Mucosa of descending colon (tissue), 3 donors: ENCODE data around the gene SYNGAP1. TPM values are rescaled to one million over a fixed set of nuclear protein-coding genes. Genes with fewer than 3 reads are reported as not detected.
A peak's percentile ranks its signal among the peaks of the same experiment; 100 is the strongest.

ENCODE experiments used
- ATAC-seq: fragments of 200-7000 bp; cut with Tn5 transposase; one replicate; pipeline ENCODE4 v1.9.1; 2020; ENCODE audit warnings: mild to moderate bottlenecking, moderate library complexity
- DNase-seq, 3 donors: peaks; one replicate each; pipeline ENCODE4 v3.0.0-alpha.2; 2020
- H3K36me3 ChIP-seq: fragments of 200-600 bp; one replicate; pipeline ENCODE4 v1.8.0; 2021; ENCODE audit warnings: low read depth, mild to moderate bottlenecking
- H3K4me1 ChIP-seq: fragments of 200-600 bp; one replicate; pipeline ENCODE4 v1.8.0; 2021; ENCODE audit warnings: low read depth, mild to moderate bottlenecking
- H3K4me3 ChIP-seq: fragments of 200-600 bp; one replicate; pipeline ENCODE4 v1.8.0; 2021; ENCODE audit warnings: mild to moderate bottlenecking
- H3K9me3 ChIP-seq: fragments of 200-600 bp; one replicate; pipeline ENCODE4 v1.8.0; 2021; ENCODE audit warnings: mild to moderate bottlenecking
- intact Hi-C, 2 donors: fragments of 100-400 bp; cut with DNase I in 1 of 2; cut with micrococcal nuclease in 1 of 2; formaldehyde crosslinking; loops; one replicate each; pipeline versions ENCODE4 v1.11.0 to v1.11.1; 2022; cut with DNase I, micrococcal nuclease
- total RNA-seq, 3 donors: library from RNA; stranded (reverse); fragmentation: NEBNext Ultra II Directional in 2 of 3; extraction: Animal tissue kit (Norgen Biotek cat#: 25700) in 2 of 3; gene quantifications; one replicate each; pipeline versions ENCODE4 v1.2.1 to v1.2.4, GENCODE V29; 2021 to 2023
- TF ChIP-seq, protein P1 (sequence below): fragments of 200-600 bp; IDR thresholded peaks from one replicate; pipeline ENCODE4 v1.8.0; 2022; ENCODE audit warnings: antibody characterized with exemption, mild to moderate bottlenecking
- donor health status: DM: no; HTN: no; CAD: no; lungs with moderate emphysema.
- donor health status: DM: no; HTN: no; CAD: no.
- donor health status: DM: no; HTN: yes; CAD: no.

The SYNGAP1 gene
- total RNA-seq, 3 donors from 2014 or later: 8.1 to 39.8 (median 8.8) TPM

- Histone ChIP-seq H3K4me1 (peaks cover 31% of the 10 kb centered on the region), H3K36me3 (peaks cover 5% of the 10 kb centered on the region), H3K4me3 (no peak overlapping the region), H3K9me3 (no peaks in the 10 kb centered on the region)
- ATAC-seq: no peak
- TF ChIP-seq, protein P1, sequence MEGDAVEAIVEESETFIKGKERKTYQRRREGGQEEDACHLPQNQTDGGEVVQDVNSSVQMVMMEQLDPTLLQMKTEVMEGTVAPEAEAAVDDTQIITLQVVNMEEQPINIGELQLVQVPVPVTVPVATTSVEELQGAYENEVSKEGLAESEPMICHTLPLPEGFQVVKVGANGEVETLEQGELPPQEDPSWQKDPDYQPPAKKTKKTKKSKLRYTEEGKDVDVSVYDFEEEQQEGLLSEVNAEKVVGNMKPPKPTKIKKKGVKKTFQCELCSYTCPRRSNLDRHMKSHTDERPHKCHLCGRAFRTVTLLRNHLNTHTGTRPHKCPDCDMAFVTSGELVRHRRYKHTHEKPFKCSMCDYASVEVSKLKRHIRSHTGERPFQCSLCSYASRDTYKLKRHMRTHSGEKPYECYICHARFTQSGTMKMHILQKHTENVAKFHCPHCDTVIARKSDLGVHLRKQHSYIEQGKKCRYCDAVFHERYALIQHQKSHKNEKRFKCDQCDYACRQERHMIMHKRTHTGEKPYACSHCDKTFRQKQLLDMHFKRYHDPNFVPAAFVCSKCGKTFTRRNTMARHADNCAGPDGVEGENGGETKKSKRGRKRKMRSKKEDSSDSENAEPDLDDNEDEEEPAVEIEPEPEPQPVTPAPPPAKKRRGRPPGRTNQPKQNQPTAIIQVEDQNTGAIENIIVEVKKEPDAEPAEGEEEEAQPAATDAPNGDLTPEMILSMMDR: no peak
- intact Hi-C loops: no loop called here
- no peak for DNase-seq
Measured at GRCh38 chr6:33413241-33414120, 6.4 kb upstream of the SYNGAP1 start.

DNA sequence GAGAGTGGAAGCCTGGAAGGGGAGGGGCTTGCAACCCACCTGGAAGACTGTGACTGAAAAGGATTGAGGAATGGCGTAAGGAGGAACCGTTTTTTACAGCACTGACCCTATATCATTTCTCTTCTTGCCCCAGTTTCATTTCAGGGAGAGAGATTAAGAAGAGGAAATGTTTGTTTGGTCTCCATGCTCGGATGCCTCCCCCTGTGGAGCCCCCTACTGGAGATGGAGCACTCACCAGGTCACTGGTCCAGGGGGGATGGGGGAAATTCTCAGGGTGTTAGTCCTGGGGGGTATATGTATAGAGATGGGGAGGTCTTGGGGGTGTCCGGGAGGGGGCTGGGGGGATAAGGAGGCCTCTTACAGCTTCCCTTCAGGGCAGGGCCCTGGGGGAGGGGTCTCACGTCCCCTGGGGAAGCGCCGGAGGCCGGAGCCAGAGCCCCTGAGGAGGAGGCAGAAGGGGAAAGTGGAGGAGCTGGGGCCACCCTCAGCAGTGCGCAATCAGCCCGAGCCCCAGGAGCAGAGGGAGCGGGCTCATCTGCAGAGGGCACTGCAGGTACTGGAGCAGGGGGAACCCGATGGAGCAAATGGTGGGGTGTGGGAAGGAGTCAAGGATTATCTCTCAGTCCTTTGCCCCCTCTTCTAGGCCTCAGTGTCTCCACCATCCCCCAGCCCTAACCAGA lies 5.1 kb upstream of the SYNGAP1 start:
- Histone ChIP-seq H3K36me3 (peaks cover 5% of the 10 kb centered on the region), H3K9me3 (no peaks in the 10 kb centered on the region), H3K4me1 (peaks cover 37% of the 10 kb centered on the region), H3K4me3 (no peak overlapping the region)
- TF ChIP-seq, protein P1: no peak
- DNase-seq: peak in 1 of 3 donors; percentile 63
- intact Hi-C loops: no loop called here
- ATAC-seq: no peak

- TF ChIP-seq, protein P1: no peak
- Histone ChIP-seq H3K4me3 (no peak overlapping the region), H3K36me3 (peaks cover 5% of the 10 kb centered on the region), H3K4me1 (peaks cover 37% of the 10 kb centered on the region), H3K9me3 (no peaks in the 10 kb centered on the region)
- no peak for ATAC-seq
- no peak for DNase-seq
- intact Hi-C loops: no loop called here
Measured at GRCh38 chr6:33415831-33416230, 4.0 kb upstream of the SYNGAP1 start.

DNA sequence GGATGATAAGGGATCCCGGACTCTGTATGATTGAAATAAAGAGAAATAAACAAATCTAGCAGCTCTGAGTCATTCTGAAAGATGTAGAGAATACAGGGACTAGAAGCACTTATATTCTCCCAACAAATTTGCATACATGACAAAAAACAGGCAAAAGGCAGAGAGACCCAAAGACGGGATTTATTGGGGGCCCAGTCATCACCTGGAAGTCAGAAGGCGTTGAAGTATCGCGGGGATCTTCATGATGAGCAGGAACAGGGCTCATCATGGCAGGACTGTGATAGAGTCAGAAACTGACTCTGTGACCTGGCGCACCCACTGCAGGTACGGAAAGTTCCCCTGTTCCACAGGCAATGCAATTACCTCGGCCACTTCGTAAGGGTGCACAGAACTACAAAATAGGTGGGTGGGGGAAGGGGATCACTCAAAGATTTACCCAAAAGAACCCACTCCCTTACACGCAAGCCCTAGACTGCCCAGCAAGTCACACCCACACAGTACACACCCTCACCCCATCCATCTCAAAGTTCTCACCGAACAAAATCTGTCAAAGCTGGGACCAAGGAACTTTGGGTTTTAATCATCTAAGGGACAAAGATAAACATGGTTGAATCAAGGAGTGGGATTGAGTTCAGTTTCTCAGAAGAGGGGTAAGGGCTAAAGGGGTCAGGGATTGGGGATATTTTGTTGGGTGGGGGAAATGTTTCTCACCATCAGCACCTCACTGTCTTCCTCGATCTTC lies 3.3 kb upstream of the SYNGAP1 start:
- H3K9me3 ChIP-seq: no peaks in the 10 kb centered on the region
- peak overlapping the region; percentile 44 for H3K4me3 ChIP-seq
- TF ChIP-seq, protein P1: no peak
- peaks cover 35% of the 10 kb centered on the region for H3K4me1 ChIP-seq
- ATAC-seq: no peak
- no peak for DNase-seq
- intact Hi-C loops: no loop called here
- peaks cover 5% of the 10 kb centered on the region for H3K36me3 ChIP-seq

GRCh38 chr6:33417128-33417902 lies 2.5 kb upstream of the SYNGAP1 start:
- no peaks in the 10 kb centered on the region for H3K9me3 ChIP-seq
- peak overlapping the region; percentile 44 for H3K4me3 ChIP-seq
- no peak for ATAC-seq
- intact Hi-C loops: no loop called here
- peaks cover 27% of the 10 kb centered on the region for H3K4me1 ChIP-seq
- TF ChIP-seq, protein P1: no peak
- peak; percentile 45 to 64 (median 60) for DNase-seq
- peaks cover 5% of the 10 kb centered on the region for H3K36me3 ChIP-seq
